HG03095 (cell line): ENCODE results near the gene PPP1R10.
A peak's percentile ranks its signal among the peaks of the same experiment; 100 is the strongest.
"Not testable (repeated sequence)": the region's sequence is repeated elsewhere in the genome, so short reads cannot be mapped to it uniquely, and the experiment has no call there.

Experiments used
- ATAC-seq: cut with Tn5 transposase; IDR thresholded peaks from one replicate; pipeline ENCODE4 v1.9.1; 2021; ENCODE audit warnings: moderate library complexity; ENCODE audit not compliant: unreplicated experiment

PPP1R10 gene

GRCh38 chr6:30599625-30600324 is 17.3 kb downstream of the PPP1R10 start:
- ATAC-seq = no peak

GRCh38 chr6:30598912-30599624 is 18.0 kb downstream of the PPP1R10 start:
- ATAC-seq = no peak

GRCh38 chr6:30597315-30598144 is 19.5 kb downstream of the PPP1R10 start:
- not testable (repeated sequence) for ATAC-seq

DNA sequence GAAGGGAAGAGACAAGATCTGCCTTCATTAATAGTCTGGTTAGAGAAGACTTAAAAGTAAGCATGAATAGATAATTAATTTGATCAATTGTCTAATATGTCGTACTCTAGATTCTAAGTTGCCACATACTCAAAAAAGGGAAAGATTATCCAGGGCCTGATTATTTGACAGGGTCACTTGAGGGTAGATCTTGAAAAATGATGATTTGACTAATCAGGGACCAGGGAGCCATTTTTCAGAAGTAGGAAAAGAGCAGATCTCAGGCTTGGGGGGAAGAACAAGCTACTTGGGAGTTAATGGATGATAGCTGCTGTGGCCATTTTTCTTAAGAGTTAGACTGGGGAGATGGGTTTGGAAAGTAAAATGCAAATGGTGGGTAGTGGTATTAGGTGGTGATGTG is 24.8 kb downstream of the PPP1R10 start:
- no peak for ATAC-seq

- no peak for ATAC-seq
These were observed 26.0 kb downstream of the PPP1R10 start for GRCh38 chr6:30591008-30591407.

- ATAC-seq = no peak
These were observed 26.5 kb downstream of the PPP1R10 start for GRCh38 chr6:30590509-30590908.

DNA sequence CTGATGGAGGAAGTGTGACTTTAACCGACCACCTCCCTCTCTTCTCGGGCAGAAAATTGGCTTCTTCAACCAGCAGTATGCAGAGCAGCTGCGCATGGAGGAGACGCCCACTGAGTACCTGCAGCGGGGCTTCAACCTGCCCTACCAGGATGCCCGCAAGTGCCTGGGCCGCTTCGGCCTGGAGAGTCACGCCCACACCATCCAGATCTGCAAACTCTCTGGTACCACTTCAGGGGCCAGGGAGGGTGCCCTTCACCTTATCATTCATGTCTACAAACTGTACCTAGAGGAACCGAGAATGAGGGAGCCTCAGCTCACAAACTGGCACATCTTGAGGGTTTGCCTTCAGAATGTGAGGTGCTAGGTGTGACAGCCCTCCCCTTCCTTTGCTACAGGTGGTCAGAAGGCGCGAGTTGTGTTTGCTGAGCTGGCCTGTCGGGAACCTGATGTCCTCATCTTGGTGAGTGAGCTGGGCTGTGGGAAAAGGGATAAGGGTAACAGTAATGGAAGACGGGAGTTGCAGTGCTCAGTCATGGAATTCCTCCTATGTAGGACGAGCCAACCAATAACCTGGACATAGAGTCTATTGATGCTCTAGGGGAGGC is 27.2 kb downstream of the PPP1R10 start:
- ATAC-seq = no peak

DNA sequence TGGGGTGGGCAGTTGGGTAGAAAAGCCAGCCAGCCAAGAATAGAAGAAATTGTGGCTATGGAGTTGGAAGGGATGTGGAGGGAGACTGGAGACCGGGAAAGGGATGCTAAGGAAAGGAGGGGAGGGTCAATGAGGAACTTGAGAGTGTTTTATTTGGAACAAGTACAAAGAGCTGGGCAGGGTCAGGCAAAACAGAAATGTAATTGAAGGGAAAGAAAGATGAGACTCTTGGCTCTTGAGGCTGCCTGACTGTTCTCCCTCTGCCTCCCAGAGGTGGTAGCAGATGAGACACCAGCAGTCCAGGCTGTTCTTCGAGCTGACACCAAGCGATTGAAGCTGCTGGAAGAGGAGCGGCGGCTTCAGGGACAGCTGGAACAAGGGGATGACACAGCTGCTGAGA is 33.1 kb downstream of the PPP1R10 start:
- no peak for ATAC-seq

- ATAC-seq = no peak
These were observed 39.0 kb downstream of the PPP1R10 start for GRCh38 chr6:30578051-30578450.

- ATAC-seq = no peak
These were observed 43.9 kb downstream of the PPP1R10 start for GRCh38 chr6:30573113-30573512.

DNA sequence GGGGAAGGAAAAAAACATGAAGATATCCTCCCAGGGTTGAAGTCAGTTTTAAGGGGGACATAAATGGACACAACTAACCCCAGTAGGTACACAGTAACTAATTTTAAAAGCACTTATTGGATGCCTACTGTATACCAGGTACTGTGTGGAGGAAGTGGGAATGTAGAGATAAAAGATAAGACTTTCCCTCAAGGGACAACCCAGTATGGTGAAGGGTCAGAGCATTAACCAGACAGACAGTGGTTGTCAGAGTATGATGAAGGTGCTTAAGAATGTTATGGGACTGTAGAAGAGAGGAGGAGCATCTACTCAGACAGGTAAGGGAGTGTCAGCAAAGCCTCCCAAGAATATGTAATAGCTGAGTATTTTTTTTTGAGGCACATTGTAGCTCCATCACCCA is 44.9 kb downstream of the PPP1R10 start:
- ATAC-seq = no peak

- no peak for ATAC-seq
These were observed 45.3 kb downstream of the PPP1R10 start for GRCh38 chr6:30571762-30572082.

DNA sequence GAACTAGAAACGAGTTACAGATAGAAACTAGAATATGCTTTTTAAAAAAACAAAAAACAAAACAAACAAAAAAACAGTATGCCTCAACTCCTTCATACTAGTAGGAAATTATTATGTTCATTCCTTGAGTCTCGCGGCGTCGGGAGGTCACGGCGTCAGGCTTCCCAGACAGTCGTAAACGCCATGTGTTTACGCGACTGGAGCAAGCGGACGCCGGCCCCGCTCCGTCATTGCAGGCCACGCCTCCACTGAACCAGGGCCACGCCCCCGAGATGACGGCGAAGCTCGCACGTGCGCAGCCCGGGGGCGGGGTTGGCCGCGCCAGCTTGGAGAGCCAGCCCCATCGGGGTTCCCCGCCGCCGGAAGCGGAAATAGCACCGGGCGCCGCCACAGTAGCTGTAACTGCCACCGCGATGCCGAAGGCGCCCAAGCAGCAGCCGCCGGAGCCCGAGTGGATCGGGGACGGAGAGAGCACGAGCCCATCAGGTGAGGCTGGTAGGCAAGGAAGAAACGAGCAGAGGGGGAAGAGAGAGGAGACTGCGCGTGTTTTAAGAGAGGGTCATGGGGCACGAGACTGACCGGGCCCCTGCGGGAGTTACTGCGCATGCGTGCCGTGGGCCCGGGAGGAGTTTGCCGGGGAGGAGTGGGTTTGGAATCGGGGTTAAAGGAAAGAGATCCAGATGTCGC is 45.8 kb downstream of the PPP1R10 start, which contains the start of gene ABCF1:
ABCF1 (plus strand) TSS at position 368 of the 687 bp plus-strand sequence; CDS start at position 414, 46 bp downstream.
- peak; percentile 84 for ATAC-seq

DNA sequence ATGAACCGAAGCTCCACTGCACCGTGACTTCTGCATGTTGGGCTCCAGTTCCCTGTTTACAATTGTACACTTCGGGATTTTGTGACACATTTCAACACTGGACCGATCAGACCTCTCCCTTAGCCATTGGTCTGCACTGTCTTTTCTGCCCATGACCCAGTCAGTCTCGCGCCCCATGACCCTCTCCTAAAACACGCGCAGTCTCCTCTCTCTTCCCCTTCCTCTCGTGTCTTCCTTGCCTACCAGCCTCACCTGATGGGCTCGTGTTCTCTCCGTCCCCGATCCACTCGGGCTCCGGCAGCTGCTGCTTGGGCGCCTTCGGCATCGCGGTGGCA is 46.3 kb downstream of the PPP1R10 start:
- ATAC-seq = no peak

GRCh38 chr6:30570263-30570662 is 46.8 kb downstream of the PPP1R10 start:
- ATAC-seq = no peak

DNA sequence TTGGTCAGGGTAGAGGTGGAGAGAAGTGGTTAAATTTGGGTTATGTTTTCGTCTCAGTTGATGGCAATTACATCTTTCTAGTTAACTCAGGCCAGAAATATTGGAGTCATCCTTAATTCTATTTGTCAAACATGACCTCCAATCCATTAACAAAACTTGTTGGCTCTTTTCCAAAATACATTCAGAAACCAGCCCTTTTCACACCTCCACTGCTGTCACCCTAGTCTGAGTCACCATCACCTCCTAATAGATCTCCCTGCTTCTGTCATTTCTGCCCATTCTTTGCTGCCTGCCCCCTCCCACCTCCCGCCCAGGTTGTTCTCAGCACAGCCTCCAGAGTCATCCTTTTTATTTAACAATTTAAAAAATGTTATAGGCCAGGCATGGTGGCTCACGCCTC is 48.8 kb downstream of the PPP1R10 start:
- no peak for ATAC-seq

DNA sequence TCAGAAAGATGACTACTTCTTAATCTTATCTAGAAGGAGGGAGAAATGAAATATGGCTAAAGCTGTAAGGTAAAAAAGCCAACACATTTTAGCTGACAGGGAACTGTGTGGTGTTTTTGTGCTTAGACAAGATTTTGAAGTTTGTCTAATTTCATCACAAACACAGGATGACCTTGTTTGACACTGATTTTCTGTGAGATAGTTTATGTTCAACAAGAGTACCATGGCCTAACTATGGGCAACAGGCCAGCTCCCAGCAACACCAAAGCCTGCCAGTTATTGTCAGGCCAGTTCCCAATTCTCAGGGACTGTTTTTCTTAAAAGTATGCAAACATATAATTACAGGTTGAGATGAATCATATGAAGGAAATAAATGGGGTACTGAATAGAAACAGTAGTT is 51.3 kb downstream of the PPP1R10 start:
- ATAC-seq = no peak

- no peak for ATAC-seq
These were observed 52.9 kb downstream of the PPP1R10 start for GRCh38 chr6:30564114-30564513.

DNA sequence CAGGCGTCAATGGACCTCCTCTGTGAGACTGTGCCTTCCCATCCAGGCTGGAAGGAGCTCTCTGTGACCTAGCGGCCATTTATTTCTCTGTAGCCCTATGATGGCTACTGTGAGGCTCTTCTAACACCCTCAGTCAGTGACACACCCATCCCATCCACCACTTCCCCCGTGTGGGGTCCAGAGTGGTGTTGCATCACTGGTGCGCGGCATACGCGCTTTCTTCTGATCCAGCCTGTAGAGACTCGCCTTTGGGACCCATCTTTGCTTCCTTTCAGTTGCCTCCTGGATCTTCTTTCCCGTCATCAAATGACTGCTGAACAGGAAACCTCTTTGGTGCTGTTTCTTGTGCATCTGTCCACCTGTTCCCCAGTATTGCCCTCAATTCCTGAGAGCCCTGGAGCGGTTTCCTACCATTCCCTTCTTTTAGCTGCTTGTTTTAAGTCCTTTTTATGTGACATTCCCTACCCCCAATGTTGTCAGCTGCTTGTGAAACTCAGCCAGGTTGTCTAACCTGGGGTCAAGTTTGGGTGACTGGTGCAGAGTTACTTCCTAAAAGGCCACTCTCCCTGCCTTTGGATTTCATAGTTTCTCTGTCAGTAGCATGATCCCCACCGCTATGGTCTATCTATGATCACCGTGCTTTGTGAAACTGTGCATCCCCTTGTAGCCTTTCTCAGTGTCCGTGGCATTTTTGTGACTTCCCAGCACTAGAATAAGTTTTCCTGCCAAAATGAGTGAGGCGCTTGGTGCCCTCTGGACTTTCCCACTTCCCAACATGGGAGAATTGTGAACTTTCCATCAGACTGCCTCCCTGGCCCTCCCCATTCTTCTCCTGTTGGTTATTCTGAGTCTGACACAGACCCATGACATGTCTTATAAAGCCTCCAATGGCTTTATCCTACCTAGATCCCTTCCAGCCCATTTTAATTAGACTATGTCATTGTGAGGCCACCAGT is 54.3 kb downstream of the PPP1R10 start:
- ATAC-seq = no peak

GRCh38 chr6:30560930-30561329 is 56.1 kb downstream of the PPP1R10 start:
- ATAC-seq = no peak
